Cortex of kidney (tissue), 1 donor: ENCODE data around the gene PHF10.
"Not testable (repeated sequence)": the region's sequence is repeated elsewhere in the genome, so short reads cannot be mapped to it uniquely, and the experiment has no call there.

Experiments used
- DNase-seq: peaks from one replicate; lab custom pipeline; 2025; lab: John Stamatoyannopoulos, UW

PHF10 gene

GRCh38 chr6:169724494-169725124 is at the start of gene PHF10:
PHF10 (minus strand) TSS chr6:169724500; CDS start chr6:169723931, 569 bp downstream.
- no peak for DNase-seq

GRCh38 chr6:169766921-169767736 is 42.8 kb upstream of the PHF10 start:
- DNase-seq = no peak

GRCh38 chr6:169766232-169766631 is 41.9 kb upstream of the PHF10 start:
- DNase-seq = no peak

GRCh38 chr6:169765789-169766188 is 41.5 kb upstream of the PHF10 start:
- not testable (repeated sequence) for DNase-seq

- no peak for DNase-seq
These were observed 39.6 kb upstream of the PHF10 start for GRCh38 chr6:169763881-169764280.

- no peak for DNase-seq
These were observed 39.0 kb upstream of the PHF10 start for GRCh38 chr6:169763308-169763707.

- DNase-seq = no peak
These were observed 30.9 kb upstream of the PHF10 start for GRCh38 chr6:169755162-169755561.

GRCh38 chr6:169752074-169752623 is 27.8 kb upstream of the PHF10 start:
- no peak for DNase-seq

- DNase-seq = peak; percentile 70
These were observed 27.2 kb upstream of the PHF10 start, which contains the start of the genes DYNLT2 and ERMARD for GRCh38 chr6:169751242-169752073. DYNLT2 (minus strand) TSS chr6:169751572; CDS start chr6:169751458, 114 bp downstream. ERMARD (plus strand) TSS chr6:169751622; CDS start chr6:169751658, 36 bp downstream.

GRCh38 chr6:169746556-169746955 is 22.3 kb upstream of the PHF10 start:
- DNase-seq = no peak

GRCh38 chr6:169745405-169745804 is 21.1 kb upstream of the PHF10 start:
- DNase-seq = no peak

- no peak for DNase-seq
These were observed 17.0 kb upstream of the PHF10 start for GRCh38 chr6:169741344-169741743.

GRCh38 chr6:169738976-169739529 is 14.8 kb upstream of the PHF10 start:
- DNase-seq = no peak

GRCh38 chr6:169738204-169738975 is 14.1 kb upstream of the PHF10 start:
- DNase-seq = no peak

GRCh38 chr6:169729961-169730360 is 5.7 kb upstream of the PHF10 start:
- DNase-seq = no peak

GRCh38 chr6:169726963-169727362 is 2.7 kb upstream of the PHF10 start:
- no peak for DNase-seq

- DNase-seq = no peak
These were observed 1.7 kb upstream of the PHF10 start for GRCh38 chr6:169726049-169726400.

- no peak for DNase-seq
These were observed 1.1 kb upstream of the PHF10 start for GRCh38 chr6:169725125-169726048.

GRCh38 chr6:169723991-169724493 is 258 bp downstream of the PHF10 start:
- DNase-seq = no peak
